ENCODE measurements around the gene EGFL7. TPM values are rescaled to one million over a fixed set of nuclear protein-coding genes. Genes with fewer than 3 reads are reported as not detected.
A peak's percentile ranks its signal among the peaks of the same experiment; 100 is the strongest.

The EGFL7 gene
- total RNA-seq, 1 experiment from 2014 or later: 79.5 TPM

GRCh38 chr9:136671646-136672430 is 9.1 kb downstream of the EGFL7 start:
- CTCF ChIA-PET: interaction anchor here (0.6 to 1.0 kb wide), 7 partner anchors 9 to 558 kb away, joined by 3 to 13 read pairs (median 8); no protein-coding TSS in a partner anchor
- Histone ChIP-seq H3K27ac (ENCODE audit: low read depth, low read length, poor library complexity, severe bottlenecking) (no peak overlapping the region), H3K36me3 (ENCODE audit: insufficient read depth, low read length, poor library complexity, severe bottlenecking) (peaks cover 14% of the 10 kb centered on the region), H3K4me1 (ENCODE audit: insufficient read depth, low read length, poor library complexity, severe bottlenecking) (peaks cover 25% of the 10 kb centered on the region), H3K4me3 (ENCODE audit: low read depth, low read length, poor library complexity, severe bottlenecking) (no peak overlapping the region), H3K27me3 (replicated peaks; ENCODE audit: insufficient read depth, low read depth, low read length, poor library complexity) (no peaks in the 10 kb centered on the region), H3K9me3 (ENCODE audit: low read depth, low read length, poor library complexity, severe bottlenecking) (no peaks in the 10 kb centered on the region)
- TF ChIP-seq EZH2 (IDR thresholded peaks at IDR 0.05; ENCODE audit: borderline replicate concordance, low read depth, low read length, poor library complexity, severe bottlenecking): no peak
- TF ChIP-seq CTCF (conservative IDR thresholded peaks at IDR 0.05; ENCODE audit: low read depth, low read length): peak; percentile 95
- BruUV-seq (replicated peaks): no TSS peak
- intact Hi-C loops (cut with micrococcal nuclease; ENCODE audit: unreplicated experiment): no loop called here
- DNase-seq (ENCODE audit: low spot score): peak; percentile 64
- POLR2A ChIA-PET (ENCODE audit: low non-redundant PET): interaction anchor here (0.7 kb wide), 1 partner anchor 487 kb away, joined by 11 read pairs; no protein-coding TSS in a partner anchor

- ChIA-PET CTCF (interaction anchor here (0.7 to 1.0 kb wide), 3 partner anchors 9 to 67 kb away, joined by 3 to 12 read pairs (median 9); no protein-coding TSS in a partner anchor), POLR2A (ENCODE audit: low non-redundant PET) (no interaction called here)
- BruUV-seq (replicated peaks): TSS peak; percentile 80
- no peak for TF ChIP-seq EZH2 (IDR thresholded peaks at IDR 0.05; ENCODE audit: borderline replicate concordance, low read depth, low read length, poor library complexity, severe bottlenecking)
- no peak for TF ChIP-seq CTCF (conservative IDR thresholded peaks at IDR 0.05; ENCODE audit: low read depth, low read length)
- Histone ChIP-seq H3K27me3 (replicated peaks; ENCODE audit: insufficient read depth, low read depth, low read length, poor library complexity) (no peaks in the 10 kb centered on the region), H3K4me3 (ENCODE audit: low read depth, low read length, poor library complexity, severe bottlenecking) (no peak overlapping the region), H3K36me3 (ENCODE audit: insufficient read depth, low read length, poor library complexity, severe bottlenecking) (peaks cover 14% of the 10 kb centered on the region), H3K9me3 (ENCODE audit: low read depth, low read length, poor library complexity, severe bottlenecking) (no peaks in the 10 kb centered on the region), H3K27ac (ENCODE audit: low read depth, low read length, poor library complexity, severe bottlenecking) (no peak overlapping the region), H3K4me1 (ENCODE audit: insufficient read depth, low read length, poor library complexity, severe bottlenecking) (peaks cover 18% of the 10 kb centered on the region)
- intact Hi-C loops (cut with micrococcal nuclease; ENCODE audit: unreplicated experiment): no loop called here
- DNase-seq (ENCODE audit: low spot score): no peak
Measured at GRCh38 chr9:136672431-136673087, 9.8 kb downstream of the EGFL7 start.

GRCh38 chr9:136673088-136673974 is 10.6 kb downstream of the EGFL7 start:
- no peaks in the 10 kb centered on the region for H3K27me3 ChIP-seq (replicated peaks; ENCODE audit: insufficient read depth, low read depth, low read length, poor library complexity)
- BruUV-seq (replicated peaks): TSS peak; percentile 48
- no peak overlapping the region for H3K4me3 ChIP-seq (ENCODE audit: low read depth, low read length, poor library complexity, severe bottlenecking)
- no peak for TF ChIP-seq CTCF (conservative IDR thresholded peaks at IDR 0.05; ENCODE audit: low read depth, low read length)
- no peak for TF ChIP-seq EZH2 (IDR thresholded peaks at IDR 0.05; ENCODE audit: borderline replicate concordance, low read depth, low read length, poor library complexity, severe bottlenecking)
- H3K4me1 ChIP-seq (ENCODE audit: insufficient read depth, low read length, poor library complexity, severe bottlenecking): peaks cover 10% of the 10 kb centered on the region
- ChIA-PET CTCF (no interaction called here), POLR2A (ENCODE audit: low non-redundant PET) (no interaction called here)
- peaks cover 14% of the 10 kb centered on the region for H3K36me3 ChIP-seq (ENCODE audit: insufficient read depth, low read length, poor library complexity, severe bottlenecking)
- intact Hi-C loops (cut with micrococcal nuclease; ENCODE audit: unreplicated experiment): no loop called here
- DNase-seq (ENCODE audit: low spot score): no peak
- H3K27ac ChIP-seq (ENCODE audit: low read depth, low read length, poor library complexity, severe bottlenecking): no peak overlapping the region
- no peaks in the 10 kb centered on the region for H3K9me3 ChIP-seq (ENCODE audit: low read depth, low read length, poor library complexity, severe bottlenecking)
